ENCODE results near the gene TMEM184B.

GRCh38 chr22:38228873-38229740 lies 43.7 kb downstream of the TMEM184B start:
- TF ChIP-seq CTCF (IDR thresholded peaks at IDR 0.05) (no peak), SIN3A (IDR thresholded peaks at IDR 0.05; ENCODE audit: borderline replicate concordance, insufficient read depth, low read depth, low read length) (no peak), POLR2AphosphoS5 (IDR thresholded peaks at IDR 0.05; ENCODE audit: low read depth, low read length) (no peak), TCF7L2 (IDR thresholded peaks at IDR 0.05; ENCODE audit: low read depth, low read length) (no peak), REST (IDR thresholded peaks at IDR 0.05; ENCODE audit: insufficient read depth in 1 of 2, low read depth in 2 of 2, low read length in 1 of 2) (no peak)

Measured in Panc1 (cell line).